Activated naive CD4-positive, alpha-beta T cell treated with anti-CD3 and anti-CD28 coated beads for 36 hours (primary cell): ENCODE results near the gene TTLL11. TPM values are rescaled to one million over a fixed set of nuclear protein-coding genes. Genes with fewer than 3 reads are reported as not detected.

Source experiments
- CTCF ChIA-PET: fragments of 350-600 bp; sonication (Branson Sonifier 250); formaldehyde crosslinking; loops from one replicate; lab custom pipeline; 2021; ENCODE audit warnings: antibody characterized with exemption; lab: Charles Lee
- DNase-seq: peaks from one replicate; pipeline ENCODE4 v3.0.0-alpha.2; 2020
- H3K27ac Mint-ChIP-seq: one replicate; pipeline ENCODE4 v1.8.0; 2021; ENCODE audit warnings: mild to moderate bottlenecking, mixed read lengths
- H3K27me3 Mint-ChIP-seq: one replicate; pipeline ENCODE4 v1.8.0; 2021; ENCODE audit warnings: low read depth, mixed read lengths
- H3K36me3 Mint-ChIP-seq: one replicate; pipeline ENCODE4 v1.8.0; 2021; ENCODE audit warnings: low read depth, mixed read lengths
- H3K4me1 Mint-ChIP-seq: one replicate; pipeline ENCODE4 v1.8.0; 2021; ENCODE audit warnings: low read depth, mixed read lengths
- H3K4me3 Mint-ChIP-seq: one replicate; pipeline ENCODE4 v1.8.0; 2021; ENCODE audit warnings: mild to moderate bottlenecking, moderate library complexity, mixed read lengths
- H3K9me3 Mint-ChIP-seq: one replicate; pipeline ENCODE4 v1.8.0; 2021; ENCODE audit warnings: mixed read lengths
- intact Hi-C: fragments of 100-400 bp; cut with micrococcal nuclease; formaldehyde crosslinking; loops from one replicate; pipeline ENCODE4 v1.15.1; 2023
- total RNA-seq, 2 experiments: library from RNA; stranded (reverse); gene quantifications; one replicate each; pipeline ENCODE4 v1.2.3, GENCODE V29; 2021

TTLL11 gene
- total RNA-seq, 2 experiments from 2014 or later, result 0.84 to 0.86 TPM

DNA sequence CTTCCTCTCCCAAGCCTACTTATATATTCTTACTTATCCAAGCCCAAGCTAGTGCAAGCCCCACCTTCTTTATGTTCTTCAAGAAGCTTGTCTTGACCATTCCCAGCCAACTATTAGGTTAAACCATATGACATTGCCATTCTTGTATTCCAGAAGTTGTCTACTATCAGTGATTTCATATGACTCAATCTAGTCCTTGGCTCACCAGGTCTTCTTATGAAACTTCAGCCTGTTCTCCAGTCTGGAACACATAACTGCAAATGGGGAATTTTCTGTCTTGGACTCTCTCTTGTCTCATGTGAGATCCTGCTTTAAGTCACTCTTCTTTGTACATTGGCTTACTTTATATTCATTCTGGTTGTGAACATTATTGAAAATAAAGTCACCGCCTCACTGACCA is 130.7 kb downstream of the TTLL11 start:
- H3K9me3 Mint-ChIP-seq, result no peaks in the 10 kb centered on the region
- H3K27ac Mint-ChIP-seq, result no peak overlapping the region
- intact Hi-C loops, result no loop called here
- H3K4me3 Mint-ChIP-seq, result no peak overlapping the region
- CTCF ChIA-PET, result no interaction called here
- H3K36me3 Mint-ChIP-seq, result peaks cover 2% of the 10 kb centered on the region
- DNase-seq, result no peak
- H3K27me3 Mint-ChIP-seq, result no peaks in the 10 kb centered on the region
- H3K4me1 Mint-ChIP-seq, result no peaks in the 10 kb centered on the region

DNA sequence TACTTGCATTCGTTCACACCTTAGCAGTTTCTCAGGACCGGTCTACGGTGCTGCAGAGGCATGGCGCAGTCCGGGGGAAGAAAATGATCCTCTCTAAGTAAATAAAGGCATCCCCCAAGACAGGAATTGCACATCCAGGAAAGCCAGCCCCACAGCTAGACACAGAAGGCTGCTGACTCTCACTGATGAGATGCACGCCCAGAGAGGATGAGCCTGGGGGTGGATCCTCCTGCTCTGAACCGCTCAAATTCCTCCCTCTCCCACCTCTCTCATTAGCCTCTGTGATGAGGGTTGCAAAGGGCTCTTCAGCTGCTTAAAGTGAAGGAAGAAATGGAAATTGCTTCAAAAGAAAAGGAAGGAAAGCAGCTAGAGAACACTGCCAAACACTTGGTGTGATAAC is 132.4 kb downstream of the TTLL11 start:
- intact Hi-C loops, result no loop called here
- H3K4me3 Mint-ChIP-seq, result no peak overlapping the region
- no peaks in the 10 kb centered on the region for H3K9me3 Mint-ChIP-seq
- no peak overlapping the region for H3K27ac Mint-ChIP-seq
- no peak for DNase-seq
- H3K27me3 Mint-ChIP-seq, result no peaks in the 10 kb centered on the region
- CTCF ChIA-PET, result interaction anchor here (0.6 kb wide), 1 partner anchor 263 kb away, joined by 3 read pairs; no protein-coding TSS in a partner anchor
- no peaks in the 10 kb centered on the region for H3K36me3 Mint-ChIP-seq
- no peaks in the 10 kb centered on the region for H3K4me1 Mint-ChIP-seq

DNA sequence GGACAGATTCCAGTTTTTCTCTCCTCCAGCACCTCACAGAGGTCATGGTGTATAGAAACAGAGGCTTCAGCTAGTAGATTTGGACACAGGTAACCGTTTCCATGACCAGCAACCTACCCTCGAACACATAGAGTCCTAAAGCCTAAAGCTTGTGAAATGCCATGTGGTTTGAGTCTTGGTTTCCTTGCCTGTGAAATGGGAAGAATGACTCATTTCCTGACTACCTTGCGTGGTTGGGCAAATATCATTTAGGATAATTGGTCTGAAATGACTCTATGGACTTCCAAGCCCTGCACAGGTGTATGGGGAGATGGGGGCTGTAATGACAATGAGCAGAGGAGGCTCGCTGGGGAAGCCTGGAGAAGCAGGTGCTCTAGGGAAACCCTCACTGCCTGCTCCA is 134.6 kb downstream of the TTLL11 start:
- Mint-ChIP-seq H3K36me3 (peaks cover 1% of the 10 kb centered on the region), H3K9me3 (no peaks in the 10 kb centered on the region), H3K4me1 (no peaks in the 10 kb centered on the region), H3K27ac (no peak overlapping the region), H3K27me3 (no peaks in the 10 kb centered on the region), H3K4me3 (no peak overlapping the region)
- intact Hi-C loops, result no loop called here
- CTCF ChIA-PET, result no interaction called here
- DNase-seq, result no peak

DNA sequence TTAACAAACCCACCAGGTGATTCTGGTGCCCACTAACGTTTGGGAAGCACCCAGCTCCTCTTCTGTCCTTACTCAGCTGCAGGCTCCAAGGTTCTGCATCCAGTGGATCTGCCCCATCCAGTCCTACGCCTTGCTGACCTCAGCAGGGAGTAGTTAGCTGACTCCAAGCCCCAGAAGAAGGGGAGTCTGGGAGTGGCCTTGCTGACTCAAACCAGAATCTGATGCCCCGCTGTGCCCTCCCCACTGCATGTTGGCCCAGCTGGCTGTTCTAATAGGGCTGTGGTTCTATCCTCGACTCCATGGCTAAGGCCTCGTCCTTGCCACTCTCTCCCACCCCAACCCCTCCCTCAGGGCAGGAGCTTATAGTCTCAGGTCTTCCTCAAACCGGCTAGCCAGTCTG is 136.3 kb downstream of the TTLL11 start:
- CTCF ChIA-PET, result no interaction called here
- H3K36me3 Mint-ChIP-seq, result peaks cover 2% of the 10 kb centered on the region
- no peaks in the 10 kb centered on the region for H3K27me3 Mint-ChIP-seq
- intact Hi-C loops, result no loop called here
- no peak overlapping the region for H3K4me3 Mint-ChIP-seq
- DNase-seq, result no peak
- no peak overlapping the region for H3K27ac Mint-ChIP-seq
- H3K4me1 Mint-ChIP-seq, result no peaks in the 10 kb centered on the region
- H3K9me3 Mint-ChIP-seq, result no peaks in the 10 kb centered on the region

DNA sequence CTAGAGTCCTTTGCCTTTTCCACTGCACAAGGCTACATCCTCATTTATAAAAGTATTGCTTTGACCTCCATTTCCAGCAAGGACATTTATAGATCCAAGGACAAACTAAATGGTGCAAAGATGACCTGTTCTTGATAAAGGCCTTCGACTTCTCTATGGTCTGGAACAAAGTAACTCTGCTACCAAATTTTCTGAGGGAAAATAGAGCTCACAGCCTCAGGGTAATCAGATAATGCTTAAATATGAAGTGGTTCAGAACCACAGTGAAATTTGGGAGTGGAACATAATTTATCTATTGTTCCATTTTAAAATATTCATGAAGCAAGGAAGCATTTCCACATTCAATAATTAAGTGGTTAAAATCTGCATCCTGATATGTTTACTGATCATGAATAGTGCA is 137.5 kb downstream of the TTLL11 start:
- Mint-ChIP-seq H3K9me3 (no peaks in the 10 kb centered on the region), H3K4me3 (no peak overlapping the region), H3K27ac (no peak overlapping the region), H3K27me3 (no peaks in the 10 kb centered on the region), H3K36me3 (peaks cover 2% of the 10 kb centered on the region), H3K4me1 (no peaks in the 10 kb centered on the region)
- CTCF ChIA-PET, result no interaction called here
- no peak for DNase-seq
- intact Hi-C loops, result no loop called here

DNA sequence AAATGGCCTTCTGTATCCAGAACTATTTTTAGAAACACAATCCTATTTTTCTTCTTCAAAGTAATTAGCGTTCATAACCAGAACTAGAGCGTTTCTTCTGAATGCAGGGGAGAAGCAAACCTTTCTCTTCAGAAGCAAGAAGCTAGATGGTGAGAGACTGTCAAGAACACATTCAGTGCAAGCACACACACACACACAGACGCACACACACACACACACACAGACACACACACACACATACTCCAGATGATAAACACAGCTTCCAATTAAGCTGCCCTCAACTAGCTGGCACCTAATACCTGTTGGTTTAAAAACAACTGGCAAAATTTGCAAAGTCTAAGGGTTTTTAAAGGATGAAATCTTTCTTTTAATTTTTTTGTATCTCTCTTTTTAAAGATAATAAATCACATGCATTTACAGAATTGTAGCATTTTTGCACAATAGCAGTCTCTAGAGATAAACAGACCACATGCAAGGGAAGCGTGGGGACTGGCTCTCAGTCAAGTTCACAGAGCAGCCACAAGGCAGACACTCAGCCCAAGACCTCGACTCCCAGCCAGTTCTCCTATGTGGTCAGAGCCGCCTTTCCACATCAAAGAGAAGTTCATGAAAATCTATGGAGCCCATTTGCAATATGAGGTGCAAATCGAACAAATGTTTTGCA is 138.5 kb downstream of the TTLL11 start:
- Mint-ChIP-seq H3K9me3 (no peaks in the 10 kb centered on the region), H3K4me3 (no peak overlapping the region), H3K27me3 (no peaks in the 10 kb centered on the region), H3K4me1 (no peaks in the 10 kb centered on the region), H3K27ac (no peak overlapping the region), H3K36me3 (peaks cover 2% of the 10 kb centered on the region)
- CTCF ChIA-PET, result no interaction called here
- intact Hi-C loops, result no loop called here
- DNase-seq, result no peak

DNA sequence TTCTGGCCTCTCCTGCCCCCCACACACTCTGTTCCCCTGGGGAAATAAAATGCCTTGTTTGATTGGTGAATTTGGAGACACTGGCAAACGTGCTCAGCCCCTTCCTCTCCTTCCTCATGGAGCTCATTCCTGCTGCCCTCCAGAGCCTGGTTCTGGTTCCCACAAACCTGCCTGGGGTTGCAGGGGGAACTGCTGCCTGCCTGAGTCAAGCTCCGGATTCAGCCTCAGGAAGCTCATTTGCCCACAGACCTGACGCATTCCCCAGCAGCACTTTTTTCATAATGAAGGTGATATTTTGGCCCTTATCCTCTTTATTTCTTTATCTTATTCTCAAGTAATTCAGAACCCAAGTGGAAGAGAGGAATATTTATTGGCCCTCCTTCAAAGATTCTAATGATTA is 140.5 kb downstream of the TTLL11 start:
- H3K27ac Mint-ChIP-seq, result no peak overlapping the region
- H3K27me3 Mint-ChIP-seq, result no peaks in the 10 kb centered on the region
- no peaks in the 10 kb centered on the region for H3K9me3 Mint-ChIP-seq
- peaks cover 2% of the 10 kb centered on the region for H3K36me3 Mint-ChIP-seq
- CTCF ChIA-PET, result no interaction called here
- no peak for DNase-seq
- intact Hi-C loops, result no loop called here
- no peak overlapping the region for H3K4me3 Mint-ChIP-seq
- no peaks in the 10 kb centered on the region for H3K4me1 Mint-ChIP-seq

DNA sequence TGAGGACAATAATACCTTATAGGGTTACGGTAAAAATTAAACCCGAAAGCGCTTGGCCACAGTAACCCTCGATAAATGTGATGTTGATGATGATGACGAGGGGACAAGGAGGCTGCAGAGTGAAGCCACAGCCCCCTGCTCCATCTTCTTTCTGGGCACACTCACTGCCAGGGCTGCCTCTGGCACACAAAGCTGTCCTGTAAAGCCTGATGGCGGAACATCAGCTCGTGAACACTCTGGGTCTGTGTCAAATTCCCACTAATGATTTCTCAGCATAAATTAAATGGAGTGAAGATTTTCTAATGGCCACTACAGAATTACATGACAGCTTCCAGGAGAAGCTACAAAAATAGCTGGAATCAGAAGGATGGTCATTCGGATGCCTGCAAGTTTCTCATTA is 142.2 kb downstream of the TTLL11 start:
- H3K4me1 Mint-ChIP-seq, result no peaks in the 10 kb centered on the region
- no peak overlapping the region for H3K4me3 Mint-ChIP-seq
- H3K27ac Mint-ChIP-seq, result no peak overlapping the region
- CTCF ChIA-PET, result no interaction called here
- H3K27me3 Mint-ChIP-seq, result no peaks in the 10 kb centered on the region
- intact Hi-C loops, result no loop called here
- H3K36me3 Mint-ChIP-seq, result peaks cover 2% of the 10 kb centered on the region
- H3K9me3 Mint-ChIP-seq, result no peaks in the 10 kb centered on the region
- no peak for DNase-seq

DNA sequence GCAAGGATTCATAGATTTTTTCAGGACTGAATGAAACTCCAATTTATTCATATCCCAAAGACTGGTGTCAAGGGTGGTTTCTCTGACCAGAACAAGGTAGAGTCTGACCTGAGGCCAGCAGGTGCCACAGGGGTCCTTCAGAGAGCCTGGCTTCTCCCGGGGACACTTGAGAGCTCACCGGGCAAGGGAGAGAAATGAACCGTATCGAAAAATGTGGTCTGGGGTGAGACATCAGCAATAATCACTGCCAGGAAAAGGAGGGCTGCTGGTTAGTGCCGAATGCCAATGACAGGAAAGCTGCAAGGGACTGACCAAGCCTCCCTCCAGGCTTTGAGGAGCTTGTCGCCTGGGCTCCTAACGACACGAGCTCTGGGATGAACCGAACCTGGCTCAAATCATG is 142.7 kb downstream of the TTLL11 start:
- Mint-ChIP-seq H3K27me3 (no peaks in the 10 kb centered on the region), H3K4me1 (no peaks in the 10 kb centered on the region), H3K27ac (no peak overlapping the region), H3K36me3 (peaks cover 2% of the 10 kb centered on the region), H3K4me3 (no peak overlapping the region), H3K9me3 (no peaks in the 10 kb centered on the region)
- CTCF ChIA-PET, result interaction anchor here (0.5 kb wide), 1 partner anchor 76 kb away, joined by 3 read pairs; no protein-coding TSS in a partner anchor
- no peak for DNase-seq
- intact Hi-C loops, result no loop called here

DNA sequence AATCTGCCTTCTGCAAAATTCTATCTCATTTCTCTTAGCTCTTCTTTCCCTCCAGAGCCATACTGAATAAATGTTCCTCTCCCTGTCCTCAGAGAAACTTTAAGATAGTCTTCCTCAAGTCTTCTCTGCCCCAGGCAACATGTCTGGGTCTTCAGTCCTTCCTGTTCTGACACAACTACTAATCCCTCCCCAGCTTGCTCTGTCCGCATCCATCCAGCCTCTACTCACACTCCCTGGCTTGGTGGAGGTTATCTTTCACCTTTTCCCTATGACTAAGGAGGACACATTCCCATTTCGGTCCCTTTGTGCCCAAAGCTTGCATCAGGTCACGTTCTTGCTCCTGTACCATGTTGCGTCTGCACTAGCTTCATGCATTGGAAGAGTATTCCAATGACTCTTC is 143.3 kb downstream of the TTLL11 start:
- Mint-ChIP-seq H3K27ac (no peak overlapping the region), H3K4me3 (no peak overlapping the region), H3K36me3 (peaks cover 2% of the 10 kb centered on the region), H3K27me3 (no peaks in the 10 kb centered on the region), H3K9me3 (no peaks in the 10 kb centered on the region), H3K4me1 (no peaks in the 10 kb centered on the region)
- intact Hi-C loops, result no loop called here
- CTCF ChIA-PET, result no interaction called here
- DNase-seq, result no peak

DNA sequence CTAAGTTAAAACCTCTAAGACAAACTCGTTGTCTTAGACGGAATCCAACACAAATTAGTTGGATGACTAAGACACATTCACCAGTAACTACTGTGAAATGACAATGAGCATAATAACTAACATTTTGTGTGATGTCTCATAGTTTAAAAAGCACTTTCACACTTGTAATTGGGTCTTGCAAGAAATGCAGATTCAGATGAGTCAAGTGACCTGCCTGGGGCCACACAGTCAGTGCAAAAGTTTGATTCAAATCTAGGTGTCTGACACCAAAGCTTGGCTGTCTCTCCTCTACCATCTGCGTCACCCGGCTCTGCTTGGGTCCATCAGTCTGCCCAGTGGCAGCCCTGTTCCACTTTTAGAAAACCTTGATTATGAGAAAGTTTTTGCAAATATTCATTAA is 143.7 kb downstream of the TTLL11 start:
- peaks cover 2% of the 10 kb centered on the region for H3K36me3 Mint-ChIP-seq

DNA sequence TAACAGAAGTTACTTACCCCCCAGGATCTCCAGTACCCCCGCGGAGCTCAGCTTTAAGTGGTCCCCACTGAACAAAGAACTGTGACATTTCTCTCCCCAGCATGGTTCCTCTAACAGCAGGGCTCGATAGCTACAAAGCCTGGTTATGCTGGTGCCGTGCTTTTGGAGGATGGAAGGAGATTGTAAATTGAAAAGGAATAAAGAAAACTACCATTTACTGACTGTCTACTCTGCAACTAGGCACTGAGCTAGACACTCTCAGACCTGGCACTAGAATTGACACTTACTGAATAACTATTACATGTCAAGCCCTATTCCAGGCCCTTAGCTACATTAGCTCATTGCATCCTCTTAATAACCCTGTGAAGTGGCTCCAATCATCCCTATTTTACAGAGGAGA is 145.3 kb downstream of the TTLL11 start:
- intact Hi-C loops, result no loop called here
- H3K4me1 Mint-ChIP-seq, result no peaks in the 10 kb centered on the region
- H3K36me3 Mint-ChIP-seq, result no peaks in the 10 kb centered on the region
- DNase-seq, result no peak
- H3K27me3 Mint-ChIP-seq, result no peaks in the 10 kb centered on the region
- H3K9me3 Mint-ChIP-seq, result no peaks in the 10 kb centered on the region
- CTCF ChIA-PET, result interaction anchor here (0.7 kb wide), 1 partner anchor 256 kb away, joined by 3 read pairs; no protein-coding TSS in a partner anchor
- H3K4me3 Mint-ChIP-seq, result no peak overlapping the region
- no peak overlapping the region for H3K27ac Mint-ChIP-seq

More for the DNA sequence above, 143.7 kb downstream of the TTLL11 start:
- DNase-seq, result no peak
- intact Hi-C loops, result no loop called here
- no peaks in the 10 kb centered on the region for H3K4me1 Mint-ChIP-seq
- H3K27me3 Mint-ChIP-seq, result no peaks in the 10 kb centered on the region
- CTCF ChIA-PET, result no interaction called here
- H3K4me3 Mint-ChIP-seq, result no peak overlapping the region
- no peaks in the 10 kb centered on the region for H3K9me3 Mint-ChIP-seq
- H3K27ac Mint-ChIP-seq, result no peak overlapping the region

DNA sequence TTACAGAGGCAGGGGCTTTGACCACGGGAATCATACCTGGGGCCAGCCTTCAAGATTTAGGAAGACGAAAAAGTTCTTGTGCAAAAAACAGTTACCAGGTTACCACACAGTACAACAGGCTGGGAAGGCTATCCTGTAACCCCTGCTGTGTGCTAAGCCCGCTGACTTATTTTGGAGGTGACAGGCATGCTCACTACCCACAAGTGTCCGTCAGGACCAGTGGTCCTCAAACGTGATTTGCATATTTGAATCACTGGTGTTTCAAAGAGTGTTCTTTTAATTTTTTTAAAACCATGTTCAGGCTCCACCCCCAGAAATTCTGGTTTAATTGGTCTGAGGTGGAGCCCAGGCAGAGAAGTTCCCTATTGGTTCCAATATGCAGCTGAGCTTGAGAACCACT is 146.6 kb downstream of the TTLL11 start:
- no peaks in the 10 kb centered on the region for H3K36me3 Mint-ChIP-seq
- H3K4me3 Mint-ChIP-seq, result no peak overlapping the region
- intact Hi-C loops, result no loop called here
- no peaks in the 10 kb centered on the region for H3K4me1 Mint-ChIP-seq
- H3K27me3 Mint-ChIP-seq, result no peaks in the 10 kb centered on the region
- CTCF ChIA-PET, result no interaction called here
- no peak for DNase-seq
- no peaks in the 10 kb centered on the region for H3K9me3 Mint-ChIP-seq
- H3K27ac Mint-ChIP-seq, result no peak overlapping the region
